GM12892 (cell line): ENCODE results near the gene UPK3BL2.
"Not testable (repeated sequence)": the region's sequence is repeated elsewhere in the genome, so short reads cannot be mapped to it uniquely, and the experiment has no call there.

Experiments used
- DNase-seq: peaks from one replicate; pipeline ENCODE4 v3.0.0; 2011; ENCODE audit not compliant: insufficient read length
- FAIRE-seq: peaks from 2 replicates; lab custom pipeline; 2011; peaks lifted over from hg19 to GRCh38; lab: Jason Lieb, UNC

The UPK3BL2 gene

GRCh38 chr7:102535062-102535615 is 8.4 kb downstream of the UPK3BL2 start:
- DNase-seq, FAIRE-seq: not testable (repeated sequence)

- DNase-seq, FAIRE-seq: not testable (repeated sequence)
Observed at GRCh38 chr7:102532127-102532526, 11.4 kb downstream of the UPK3BL2 start.

GRCh38 chr7:102531583-102531982 is 11.9 kb downstream of the UPK3BL2 start:
- DNase-seq, FAIRE-seq: not testable (repeated sequence)

- not testable (repeated sequence) for FAIRE-seq, DNase-seq
Observed at GRCh38 chr7:102527822-102528793, 15.4 kb downstream of the UPK3BL2 start.

- not testable (repeated sequence) for FAIRE-seq, DNase-seq
Observed at GRCh38 chr7:102527182-102527581, 16.3 kb downstream of the UPK3BL2 start.

GRCh38 chr7:102524803-102525202 is 18.7 kb downstream of the UPK3BL2 start:
- FAIRE-seq, DNase-seq: not testable (repeated sequence)

GRCh38 chr7:102520797-102521196 is 22.7 kb downstream of the UPK3BL2 start:
- not testable (repeated sequence) for FAIRE-seq, DNase-seq

GRCh38 chr7:102517550-102518147 is 25.8 kb downstream of the UPK3BL2 start, which contains the start of gene RASA4B:
TSS of gene RASA4B (minus strand) at chr7:102517777. CDS start at chr7:102517710, 67 bp downstream.
- not testable (repeated sequence) for DNase-seq
- peak; percentile 46 for FAIRE-seq

GRCh38 chr7:102516951-102517350 is 26.5 kb downstream of the UPK3BL2 start:
- FAIRE-seq = peak; percentile 78

GRCh38 chr7:102515889-102516288 is 27.6 kb downstream of the UPK3BL2 start:
- DNase-seq, FAIRE-seq: not testable (repeated sequence)

More at GRCh38 chr7:102516951-102517350, 26.5 kb downstream of the UPK3BL2 start:
- DNase-seq = not testable (repeated sequence)

GRCh38 chr7:102514881-102515721 is 28.4 kb downstream of the UPK3BL2 start:
- peak; percentile 81 for FAIRE-seq
- DNase-seq = not testable (repeated sequence)

- peak; percentile 13 for DNase-seq
- not testable (repeated sequence) for FAIRE-seq
Observed at GRCh38 chr7:102512642-102513221, 30.8 kb downstream of the UPK3BL2 start.

- peak; percentile 87 for FAIRE-seq
- DNase-seq = not testable (repeated sequence)
Observed at GRCh38 chr7:102511860-102512522, 31.5 kb downstream of the UPK3BL2 start.

GRCh38 chr7:102510575-102510974 is 32.9 kb downstream of the UPK3BL2 start:
- not testable (repeated sequence) for DNase-seq

GRCh38 chr7:102507410-102508088 is 35.9 kb downstream of the UPK3BL2 start:
- not testable (repeated sequence) for FAIRE-seq, DNase-seq

More at GRCh38 chr7:102510575-102510974, 32.9 kb downstream of the UPK3BL2 start:
- not testable (repeated sequence) for FAIRE-seq

GRCh38 chr7:102505298-102506185 is 38.0 kb downstream of the UPK3BL2 start:
- FAIRE-seq = not testable (repeated sequence)

GRCh38 chr7:102503141-102503540 is 40.4 kb downstream of the UPK3BL2 start:
- not testable (repeated sequence) for FAIRE-seq, DNase-seq

More at GRCh38 chr7:102505298-102506185, 38.0 kb downstream of the UPK3BL2 start:
- DNase-seq = not testable (repeated sequence)
